ENCODE results near the gene RALY. TPM values are rescaled to one million over a fixed set of nuclear protein-coding genes. Genes with fewer than 3 reads are reported as not detected.

RALY gene
- total RNA-seq, 1 experiment from 2014 or later = 119 TPM

GRCh38 chr20:34082232-34082887 lies 88.6 kb downstream of the RALY start:
- H3K79me2 ChIP-seq (ENCODE audit: insufficient read depth, low read length) = no peaks in the 10 kb centered on the region
- ChIA-PET RAD21 (ENCODE audit: low non-redundant PET in 1 of 2, low total read pairs in 2 of 2, uncharacterized antibody in 2 of 2, unreplicated experiment in 2 of 2) (no interaction called here), POLR2A (no interaction called here), CTCF (interaction anchor here (1.4 to 2.4 kb wide), 2 partner anchors 13 to 149 kb away, joined by 6 to 7 read pairs; no protein-coding TSS in a partner anchor)
- TF ChIP-seq FOSL1 (IDR thresholded peaks at IDR 0.05; ENCODE audit: low read depth) (no peak), CEBPB (IDR thresholded peaks at IDR 0.05; ENCODE audit: low read depth) (no peak), ZFX (IDR thresholded peaks at IDR 0.05) (no peak), SRF (IDR thresholded peaks at IDR 0.05; ENCODE audit: low read depth) (no peak)
- no peaks in the 10 kb centered on the region for H3K27me3 ChIP-seq (ENCODE audit: insufficient read depth, low read length)
- no peak overlapping the region for H3K9ac ChIP-seq (ENCODE audit: low read length)
- H4K20me1 ChIP-seq (ENCODE audit: insufficient read depth) = no peaks in the 10 kb centered on the region
- no peaks in the 10 kb centered on the region for H3K9me3 ChIP-seq (ENCODE audit: control insufficient read depth in 1 of 2, insufficient read depth in 1 of 2, low read depth in 1 of 2, low read length in 2 of 2)
- ATAC-seq = no peak
- intact Hi-C loops (cut with micrococcal nuclease) = no loop called here
- no peaks in the 10 kb centered on the region for H3K9me2 ChIP-seq (ENCODE audit: insufficient read depth)
- DNase-seq (ENCODE audit: low read depth, low spot score) = no peak
- no peak overlapping the region for H2AFZ ChIP-seq (ENCODE audit: low read depth, low read length, poor library complexity, severe bottlenecking)
- 0 out of 4 replicates have a peak, but pooled peaks cover 0 to 4% of the 10 kb centered on the region in 2 experiments for H3K4me1 ChIP-seq (ENCODE audit: control insufficient read depth in 1 of 2, insufficient read depth in 2 of 2, low read length in 2 of 2)
- peaks cover 12 to 14% of the 10 kb centered on the region in 2 experiments; a peak in 3 of 4 replicates for H3K36me3 ChIP-seq (ENCODE audit: control insufficient read depth in 1 of 2, insufficient read depth in 2 of 2, low read length in 2 of 2)
- no peak overlapping the region for H3K4me3 ChIP-seq (replicated peaks in 1 of 2; ENCODE audit: low read depth in 1 of 2, low read length in 2 of 2)
- no peak overlapping the region for H3K4me2 ChIP-seq (ENCODE audit: low read length)
- no TSS peak for BruUV-seq (replicated peaks)
- no peak overlapping the region for H3K27ac ChIP-seq (ENCODE audit: low read depth, low read length)

GRCh38 chr20:34083137-34083536 lies 89.4 kb downstream of the RALY start:
- RAD21 ChIA-PET (ENCODE audit: low non-redundant PET in 1 of 2, low total read pairs in 2 of 2, uncharacterized antibody in 2 of 2, unreplicated experiment in 2 of 2) = no interaction called here
- Histone ChIP-seq H3K79me2 (ENCODE audit: insufficient read depth, low read length) (peaks cover 6% of the 10 kb centered on the region; the same call in 1 of the 2 replicates), H3K4me3 (replicated peaks in 1 of 2; ENCODE audit: low read depth in 1 of 2, low read length in 2 of 2) (no peak overlapping the region), H3K36me3 (ENCODE audit: control insufficient read depth in 1 of 2, insufficient read depth in 2 of 2, low read length in 2 of 2) (peaks cover 14 to 18% of the 10 kb centered on the region in 2 experiments), H3K27me3 (ENCODE audit: insufficient read depth, low read length) (no peaks in the 10 kb centered on the region), H4K20me1 (ENCODE audit: insufficient read depth) (no peaks in the 10 kb centered on the region), H3K4me2 (ENCODE audit: low read length) (no peak overlapping the region), H2AFZ (ENCODE audit: low read depth, low read length, poor library complexity, severe bottlenecking) (no peak overlapping the region), H3K9ac (ENCODE audit: low read length) (no peak overlapping the region), H3K27ac (ENCODE audit: low read depth, low read length) (no peak overlapping the region), H3K4me1 (ENCODE audit: control insufficient read depth in 1 of 2, insufficient read depth in 2 of 2, low read length in 2 of 2) (0 out of 4 replicates have a peak, but pooled peaks cover 0 to 4% of the 10 kb centered on the region in 2 experiments), H3K9me2 (ENCODE audit: insufficient read depth) (no peaks in the 10 kb centered on the region), H3K9me3 (ENCODE audit: control insufficient read depth in 1 of 2, insufficient read depth in 1 of 2, low read depth in 1 of 2, low read length in 2 of 2) (no peaks in the 10 kb centered on the region)
- intact Hi-C loops (cut with micrococcal nuclease) = no loop called here
- TF ChIP-seq YY1 (IDR thresholded peaks at IDR 0.05; ENCODE audit: extremely low read depth, insufficient replicate concordance, low read depth, low read length) (no peak), ZFX (IDR thresholded peaks at IDR 0.05) (no peak), REST (IDR thresholded peaks at IDR 0.05; ENCODE audit: low read depth) (no peak)
- TF ChIP-seq, protein P1, sequence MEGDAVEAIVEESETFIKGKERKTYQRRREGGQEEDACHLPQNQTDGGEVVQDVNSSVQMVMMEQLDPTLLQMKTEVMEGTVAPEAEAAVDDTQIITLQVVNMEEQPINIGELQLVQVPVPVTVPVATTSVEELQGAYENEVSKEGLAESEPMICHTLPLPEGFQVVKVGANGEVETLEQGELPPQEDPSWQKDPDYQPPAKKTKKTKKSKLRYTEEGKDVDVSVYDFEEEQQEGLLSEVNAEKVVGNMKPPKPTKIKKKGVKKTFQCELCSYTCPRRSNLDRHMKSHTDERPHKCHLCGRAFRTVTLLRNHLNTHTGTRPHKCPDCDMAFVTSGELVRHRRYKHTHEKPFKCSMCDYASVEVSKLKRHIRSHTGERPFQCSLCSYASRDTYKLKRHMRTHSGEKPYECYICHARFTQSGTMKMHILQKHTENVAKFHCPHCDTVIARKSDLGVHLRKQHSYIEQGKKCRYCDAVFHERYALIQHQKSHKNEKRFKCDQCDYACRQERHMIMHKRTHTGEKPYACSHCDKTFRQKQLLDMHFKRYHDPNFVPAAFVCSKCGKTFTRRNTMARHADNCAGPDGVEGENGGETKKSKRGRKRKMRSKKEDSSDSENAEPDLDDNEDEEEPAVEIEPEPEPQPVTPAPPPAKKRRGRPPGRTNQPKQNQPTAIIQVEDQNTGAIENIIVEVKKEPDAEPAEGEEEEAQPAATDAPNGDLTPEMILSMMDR (IDR thresholded peaks at IDR 0.05 in 2 of 3, conservative IDR thresholded peaks at IDR 0.05 in 1 of 3; ENCODE audit: borderline replicate concordance in 1 of 3, insufficient read depth in 1 of 3, low read depth in 2 of 3, low read length in 2 of 3) = no peak
- no peak for DNase-seq (ENCODE audit: low read depth, low spot score)
- CTCF ChIA-PET = interaction anchor here (0.7 to 2.4 kb wide), 3 partner anchors 14 to 220 kb away, joined by 3 to 7 read pairs (median 6); no protein-coding TSS in a partner anchor
- peak; percentile 64 for ATAC-seq
- BruUV-seq (replicated peaks) = no TSS peak
- POLR2A ChIA-PET = interaction anchor here (0.9 kb wide), 1 partner anchor 29 kb away, joined by 3 read pairs; the partner anchor contains the start of gene EIF2S2

Measured in HCT116 (cell line).